Measurements from ENCODE around the gene TBC1D3D. TPM values are rescaled to one million over a fixed set of nuclear protein-coding genes. Genes with fewer than 3 reads are reported as not detected.
"Not testable (repeated sequence)": the region's sequence is repeated elsewhere in the genome, so short reads cannot be mapped to it uniquely, and the experiment has no call there.

The TBC1D3D gene
- polyA plus RNA-seq (ENCODE audit: insufficient read length in 3 of 3) = under 1 TPM in 1 of 3 donors, not detected in 2; 0.07 TPM

GRCh38 chr17:38003676-38004075, at the start of gene TBC1D3D:
TSS of gene TBC1D3D (plus strand) at chr17:38003976. CDS start at chr17:38005561, 1,585 bp downstream.
- DNase-seq (ENCODE audit: low read depth in 3 of 3, low spot score in 2 of 3) = not testable (repeated sequence)

- DNase-seq (ENCODE audit: low read depth in 3 of 3, low spot score in 2 of 3) = not testable (repeated sequence)
These were observed 14.8 kb upstream of the TBC1D3D start, which contains the start of gene TBC1D3L for GRCh38 chr17:37988960-37989359. TSS of gene TBC1D3L (minus strand) at chr17:37989060. CDS start at chr17:37987520, 1,540 bp downstream.

Other genes starting within 250 kb of the TBC1D3D start
- 1 to 10 TPM in 1 of 3 donors, not detected in 2; 1.7 TPM for gene TBC1D3K, start 79.6 kb upstream of the TBC1D3D start, polyA plus RNA-seq (ENCODE audit: insufficient read length in 3 of 3)
- 10 to 100 TPM in 2 of 3 donors, 1 to 10 TPM in 1; 9.6 to 14.4 (median 11.6) TPM for gene TBC1D3L, start 14.9 kb upstream of the TBC1D3D start, polyA plus RNA-seq (ENCODE audit: insufficient read length in 3 of 3)
- under 1 TPM in 1 of 3 donors, not detected in 2; 0.24 TPM for gene TBC1D3C, start 64.7 kb downstream of the TBC1D3D start, polyA plus RNA-seq (ENCODE audit: insufficient read length in 3 of 3)
- gene TBC1D3E, start 124.0 kb downstream of the TBC1D3D start, polyA plus RNA-seq (ENCODE audit: insufficient read length in 3 of 3) = not detected
- 1 to 10 TPM in 1 of 3 donors, not detected in 2; 3.5 TPM for gene TBC1D3, start 188.6 kb downstream of the TBC1D3D start, polyA plus RNA-seq (ENCODE audit: insufficient read length in 3 of 3)